ENCODE results near the gene TMEM203.

The TMEM203 gene

DNA sequence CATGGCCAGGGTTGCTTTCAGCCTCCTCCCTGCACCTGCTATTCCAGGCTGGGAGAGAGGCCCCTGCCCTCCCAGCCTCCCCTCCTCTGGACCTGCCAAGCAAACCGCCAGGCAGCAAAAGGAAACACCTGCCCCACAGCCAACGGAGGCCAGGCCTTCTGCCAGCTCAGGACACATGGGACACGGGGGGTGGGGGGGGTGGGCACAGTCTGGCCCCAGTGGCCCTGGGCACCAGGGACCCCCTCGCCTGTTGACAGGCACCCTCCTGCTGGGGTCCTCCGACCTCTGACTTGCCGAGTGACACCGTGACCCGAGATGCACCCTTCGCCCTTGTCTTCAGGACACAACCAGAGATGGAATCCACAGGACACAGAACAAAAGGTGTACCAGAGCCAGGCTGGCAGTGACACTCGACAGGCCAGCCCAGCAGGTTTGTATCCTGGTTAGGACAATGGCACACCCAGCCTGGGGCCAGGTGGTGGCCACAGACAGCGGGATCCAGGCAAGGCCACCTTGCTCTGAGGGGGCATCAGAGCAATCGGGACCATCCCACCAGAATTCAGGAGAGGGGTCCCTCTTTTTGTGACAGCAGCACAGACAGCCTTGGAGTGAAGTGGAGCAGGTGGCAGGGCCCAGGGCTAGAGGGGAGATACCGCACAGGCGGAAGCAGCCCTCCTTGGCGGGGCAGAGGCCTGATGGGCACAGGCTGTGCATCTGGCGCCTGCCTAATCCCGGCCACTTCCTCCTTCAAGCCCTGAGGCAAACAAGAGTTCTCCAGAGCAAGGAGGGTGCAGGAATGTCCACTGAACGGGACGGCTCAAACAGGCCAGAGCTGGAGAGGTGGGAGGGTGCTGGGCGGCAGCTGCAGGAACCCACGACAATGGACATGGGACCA lies 32.3 kb downstream of the TMEM203 start:
- H3K4me3 ChIP-seq (ENCODE audit: low read length): no peak overlapping the region
- TF ChIP-seq ZNF274 (IDR thresholded peaks at IDR 0.05; ENCODE audit: low read depth, low read length): no peak

DNA sequence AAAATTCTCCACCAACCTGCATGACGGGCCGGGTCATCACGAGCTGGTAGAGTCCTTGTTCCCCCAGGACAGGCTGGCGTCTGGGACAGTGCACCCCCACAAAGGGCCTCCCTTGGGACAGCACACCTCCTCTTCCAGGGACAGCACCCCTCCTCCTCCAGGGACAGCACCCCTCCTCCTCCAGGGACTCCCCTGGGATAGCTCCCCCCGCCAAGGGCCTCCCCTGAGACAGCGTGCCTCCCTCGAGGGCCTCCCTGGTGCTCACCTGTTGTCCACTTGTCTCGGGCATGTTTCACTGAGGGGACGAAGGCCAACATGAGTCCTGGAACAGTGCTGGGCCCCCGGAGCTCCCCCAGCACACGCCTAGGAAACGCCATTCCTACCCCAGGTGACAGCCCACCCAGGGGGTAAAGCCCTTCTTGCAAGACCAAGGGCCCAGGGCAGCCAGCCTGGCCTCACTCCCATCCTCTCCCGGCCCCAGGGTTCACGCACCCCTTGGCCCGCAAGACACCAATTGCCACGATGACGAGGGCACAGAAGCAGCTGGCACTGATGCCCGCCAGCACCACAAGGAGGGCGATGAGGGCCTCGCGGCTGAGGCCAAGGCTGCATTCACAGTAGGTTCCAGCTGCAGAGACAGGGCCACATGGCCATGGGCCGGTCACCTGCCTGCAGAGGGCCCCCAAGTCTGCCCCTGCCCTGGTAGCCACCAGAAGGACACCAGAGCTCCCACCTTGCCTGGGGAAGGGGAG lies 34.1 kb downstream of the TMEM203 start:
- TF ChIP-seq ZNF274 (IDR thresholded peaks at IDR 0.05; ENCODE audit: low read depth, low read length): no peak
- no peak overlapping the region for H3K4me3 ChIP-seq (ENCODE audit: low read length)

DNA sequence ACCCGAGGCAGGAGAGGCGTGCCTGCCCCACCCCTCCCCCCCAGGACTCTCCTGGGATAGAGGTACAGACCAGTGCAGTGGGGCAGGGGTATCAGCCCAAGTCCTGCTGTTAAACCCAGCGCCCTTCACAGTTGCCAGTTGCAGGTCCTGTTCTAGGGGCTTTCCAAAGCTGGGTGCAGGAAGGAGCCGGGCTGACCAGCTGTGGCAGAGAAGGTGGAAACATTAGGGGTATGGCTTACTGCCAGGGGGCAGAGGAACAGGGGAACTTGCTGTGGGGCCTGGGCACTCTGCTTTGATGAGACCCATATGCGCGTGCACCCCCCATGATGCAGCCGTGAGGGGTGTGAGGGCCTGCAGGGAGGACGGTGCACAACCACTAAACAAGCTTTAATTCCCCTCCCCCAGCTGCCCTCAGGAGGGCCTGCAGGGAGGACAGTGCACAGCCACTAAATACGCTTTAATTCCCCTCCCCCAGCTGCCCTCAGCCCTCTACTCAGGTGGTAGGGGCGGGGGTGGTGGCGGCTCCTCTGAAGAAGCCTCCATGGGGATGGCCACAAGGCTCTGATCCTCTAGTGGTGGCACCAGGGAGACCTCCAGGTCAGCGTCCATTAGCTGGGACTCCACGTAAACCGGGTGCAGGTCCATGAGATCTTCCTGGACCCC lies 34.8 kb downstream of the TMEM203 start:
- H3K4me3 ChIP-seq (ENCODE audit: low read length): no peak overlapping the region
- TF ChIP-seq ZNF274 (IDR thresholded peaks at IDR 0.05; ENCODE audit: low read depth, low read length): no peak

DNA sequence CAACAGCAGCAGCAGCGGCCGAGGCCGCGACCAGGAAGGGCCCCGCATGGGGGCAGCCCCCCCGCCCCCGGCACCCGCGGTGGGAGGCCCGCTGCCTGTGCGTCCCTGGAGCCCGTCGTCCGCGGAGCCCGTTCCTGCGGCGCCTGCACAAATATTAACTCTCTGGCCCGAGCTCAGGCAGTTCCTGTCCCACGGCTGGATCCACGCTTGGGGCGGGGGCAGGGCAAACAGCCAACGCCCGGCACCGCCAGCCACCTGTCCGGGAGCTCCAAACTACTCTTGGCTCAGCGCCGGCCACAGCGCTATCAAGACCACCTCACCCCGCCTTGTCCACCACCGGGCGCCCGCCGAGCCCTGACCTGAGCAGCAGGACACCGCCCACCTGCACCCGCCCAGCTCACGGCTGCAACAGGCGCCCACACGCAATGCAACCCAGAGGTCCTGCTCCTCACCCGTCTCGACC lies 35.5 kb downstream of the TMEM203 start, which contains the start of gene LRRC26:
TSS of gene LRRC26 (minus strand) at position 156 of the 463 bp plus-strand sequence. CDS start at position 48, 108 bp downstream.
- H3K4me3 ChIP-seq (ENCODE audit: low read length): peak within 1 kb of the TSS; percentile 49; the same call in 1 of the 2 replicates
- TF ChIP-seq ZNF274 (IDR thresholded peaks at IDR 0.05; ENCODE audit: low read depth, low read length): no peak

DNA sequence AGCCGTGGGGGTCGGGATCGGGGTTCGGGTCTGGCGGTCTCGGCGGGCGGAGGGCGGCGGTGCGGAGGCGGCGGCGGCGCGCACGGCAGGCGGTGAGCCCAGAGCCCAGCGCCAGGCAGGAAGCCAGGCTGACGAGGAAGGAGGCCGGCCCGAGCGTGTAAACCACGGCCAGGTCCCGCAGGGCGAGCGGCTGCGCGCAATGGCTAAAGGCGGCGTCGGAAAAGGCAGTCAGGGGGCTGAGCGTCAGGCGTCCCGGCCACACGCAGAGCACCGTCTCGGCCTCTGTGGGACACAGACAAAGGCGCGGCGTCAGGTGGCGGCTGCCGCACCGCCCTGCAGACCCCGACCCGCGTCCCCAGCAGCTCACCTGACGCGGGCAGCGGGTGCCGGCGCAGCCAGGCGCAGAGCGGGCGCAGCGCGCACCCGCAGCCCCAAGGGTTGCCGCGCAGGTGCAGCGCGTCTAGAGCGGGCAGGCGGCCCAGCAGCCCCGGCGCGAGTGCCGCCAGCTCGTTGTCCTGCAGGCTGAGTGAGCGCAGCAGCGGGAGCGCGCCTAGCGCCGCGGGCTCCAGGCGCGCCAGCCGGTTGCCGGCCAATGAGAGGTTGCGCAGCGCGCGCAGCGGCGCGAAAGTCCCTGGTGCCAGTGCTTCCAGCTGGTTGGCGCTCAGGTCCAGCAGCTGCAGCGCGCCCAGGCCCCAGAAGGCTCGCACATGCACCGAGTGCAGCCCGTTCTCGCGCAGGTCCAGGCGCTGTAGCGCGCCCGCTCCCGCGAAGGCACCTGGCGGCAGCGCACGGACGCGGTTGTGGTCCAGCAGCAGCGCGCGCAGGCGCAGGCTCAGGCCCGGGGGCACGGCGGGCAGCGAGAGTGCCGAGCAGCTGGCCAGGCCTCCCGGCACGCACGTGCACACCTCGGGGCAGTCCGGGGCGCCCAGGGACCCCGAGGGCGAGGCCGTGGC lies 36.3 kb downstream of the TMEM203 start:
- H3K4me3 ChIP-seq (ENCODE audit: low read length): peak overlapping the region; percentile 49; the same call in 1 of the 2 replicates
- TF ChIP-seq ZNF274 (IDR thresholded peaks at IDR 0.05; ENCODE audit: low read depth, low read length): no peak

DNA sequence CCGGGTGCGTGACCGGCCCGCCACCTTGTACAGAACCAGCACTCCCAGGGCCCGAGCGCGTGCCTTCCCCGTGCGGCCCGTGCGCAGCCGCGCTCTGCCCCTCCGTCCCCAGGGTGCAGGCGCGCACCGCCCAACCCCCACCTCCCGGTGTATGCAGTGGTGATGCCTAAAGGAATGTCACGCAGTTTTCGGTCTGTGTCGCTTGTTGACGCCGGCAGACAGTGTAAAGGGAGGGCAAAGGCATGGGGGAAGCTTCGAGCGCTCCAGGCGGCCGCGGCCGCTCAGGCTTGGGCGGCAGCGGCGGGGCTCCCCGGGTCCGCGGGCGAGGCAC lies 36.9 kb downstream of the TMEM203 start:
- H3K4me3 ChIP-seq (ENCODE audit: low read length): peak overlapping the region; percentile 49; the same call in 1 of the 2 replicates
- TF ChIP-seq ZNF274 (IDR thresholded peaks at IDR 0.05; ENCODE audit: low read depth, low read length): no peak

DNA sequence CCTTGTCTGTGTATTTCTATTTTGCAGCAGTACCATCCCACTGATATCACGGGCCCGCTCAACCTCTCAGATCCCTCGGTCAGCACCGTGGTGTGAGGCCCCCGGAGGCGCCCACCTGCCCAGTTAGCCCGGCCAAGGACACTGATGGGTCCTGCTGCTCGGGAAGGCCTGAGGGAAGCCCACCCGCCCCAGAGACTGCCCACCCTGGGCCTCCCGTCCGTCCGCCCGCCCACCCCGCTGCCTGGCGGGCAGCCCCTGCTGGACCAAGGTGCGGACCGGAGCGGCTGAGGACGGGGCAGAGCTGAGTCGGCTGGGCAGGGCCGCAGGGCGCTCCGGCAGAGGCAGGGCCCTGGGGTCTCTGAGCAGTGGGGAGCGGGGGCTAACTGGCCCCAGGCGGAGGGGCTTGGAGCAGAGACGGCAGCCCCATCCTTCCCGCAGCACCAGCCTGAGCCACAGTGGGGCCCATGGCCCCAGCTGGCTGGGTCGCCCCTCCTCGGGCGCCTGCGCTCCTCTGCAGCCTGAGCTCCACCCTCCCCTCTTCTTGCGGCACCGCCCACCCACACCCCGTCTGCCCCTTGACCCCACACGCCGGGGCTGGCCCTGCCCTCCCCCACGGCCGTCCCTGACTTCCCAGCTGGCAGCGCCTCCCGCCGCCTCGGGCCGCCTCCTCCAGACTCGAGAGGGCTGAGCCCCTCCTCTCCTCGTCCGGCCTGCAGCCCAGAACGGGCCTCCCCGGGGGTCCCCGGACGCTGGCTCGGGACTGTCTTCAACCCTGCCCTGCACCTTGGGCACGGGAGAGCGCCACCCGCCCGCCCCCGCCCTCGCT lies 37.5 kb downstream of the TMEM203 start:
- no peak overlapping the region; the same call in 1 of the 2 replicates for H3K4me3 ChIP-seq (ENCODE audit: low read length)
- TF ChIP-seq ZNF274 (IDR thresholded peaks at IDR 0.05; ENCODE audit: low read depth, low read length): no peak

DNA sequence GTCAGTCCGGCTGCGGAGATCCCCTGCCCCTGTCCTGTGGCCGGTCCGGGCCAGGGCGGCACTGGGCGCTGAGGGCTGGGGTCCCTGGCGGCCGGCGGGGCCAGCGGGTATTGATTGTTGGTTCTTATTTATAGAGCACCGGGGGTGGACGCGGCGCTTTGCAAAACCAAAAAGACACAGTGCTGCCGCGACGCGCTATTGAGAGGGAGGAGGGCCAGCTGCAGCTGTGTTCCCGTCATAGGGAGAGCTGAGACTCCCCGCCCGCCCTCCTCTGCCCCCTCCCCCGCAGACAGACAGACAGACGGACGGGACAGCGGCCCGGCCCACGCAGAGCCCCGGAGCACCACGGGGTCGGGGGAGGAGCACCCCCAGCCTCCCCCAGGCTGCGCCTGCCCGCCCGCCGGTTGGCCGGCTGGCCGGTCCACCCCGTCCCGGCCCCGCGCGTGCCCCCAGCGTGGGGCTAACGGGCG lies 38.1 kb downstream of the TMEM203 start:
- no peak overlapping the region for H3K4me3 ChIP-seq (ENCODE audit: low read length)
- TF ChIP-seq ZNF274 (IDR thresholded peaks at IDR 0.05; ENCODE audit: low read depth, low read length): no peak

DNA sequence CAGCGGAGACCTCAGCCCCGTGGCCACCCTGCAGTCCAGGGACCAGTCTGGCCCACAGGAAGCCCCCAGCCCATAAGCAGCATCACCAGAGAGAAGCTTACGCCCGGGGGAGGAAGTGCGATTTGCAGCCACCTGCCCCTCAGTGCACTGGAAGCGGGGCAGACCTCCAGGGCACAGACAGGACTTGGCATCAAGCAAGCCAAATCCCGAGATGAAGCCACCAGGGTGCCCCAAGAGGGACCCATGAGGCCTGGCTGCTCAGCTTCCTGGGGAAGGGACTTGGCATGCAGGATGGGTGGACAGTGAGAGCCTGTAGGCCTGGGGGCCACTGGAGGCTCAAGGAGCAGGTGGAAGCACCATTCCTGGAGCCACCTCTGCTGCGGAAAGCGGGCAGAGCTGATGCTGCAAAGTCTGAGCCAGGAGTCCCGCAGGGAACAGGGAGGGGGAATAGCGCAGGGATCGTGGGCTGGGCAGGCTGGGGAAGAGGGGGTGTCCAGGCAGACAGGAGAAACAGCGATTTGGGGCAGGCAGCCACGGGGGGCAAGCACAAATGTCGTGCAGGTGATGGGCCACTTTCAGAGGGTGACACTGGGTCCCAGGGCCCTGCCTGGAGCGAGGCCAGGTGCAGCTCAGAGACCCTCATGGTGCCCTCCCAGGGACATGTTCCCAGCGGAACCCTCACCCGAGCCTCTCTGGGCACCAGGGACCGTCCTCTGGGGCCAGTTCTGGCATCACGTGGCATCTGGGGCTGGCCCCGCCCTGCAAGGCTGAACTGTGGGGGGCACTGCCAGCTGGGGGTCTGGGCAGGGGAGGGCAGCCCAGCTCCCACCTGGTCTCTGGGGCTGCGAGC lies 38.8 kb downstream of the TMEM203 start:
- no peak for TF ChIP-seq ZNF274 (IDR thresholded peaks at IDR 0.05; ENCODE audit: low read depth, low read length)
- H3K4me3 ChIP-seq (ENCODE audit: low read length): no peak overlapping the region

DNA sequence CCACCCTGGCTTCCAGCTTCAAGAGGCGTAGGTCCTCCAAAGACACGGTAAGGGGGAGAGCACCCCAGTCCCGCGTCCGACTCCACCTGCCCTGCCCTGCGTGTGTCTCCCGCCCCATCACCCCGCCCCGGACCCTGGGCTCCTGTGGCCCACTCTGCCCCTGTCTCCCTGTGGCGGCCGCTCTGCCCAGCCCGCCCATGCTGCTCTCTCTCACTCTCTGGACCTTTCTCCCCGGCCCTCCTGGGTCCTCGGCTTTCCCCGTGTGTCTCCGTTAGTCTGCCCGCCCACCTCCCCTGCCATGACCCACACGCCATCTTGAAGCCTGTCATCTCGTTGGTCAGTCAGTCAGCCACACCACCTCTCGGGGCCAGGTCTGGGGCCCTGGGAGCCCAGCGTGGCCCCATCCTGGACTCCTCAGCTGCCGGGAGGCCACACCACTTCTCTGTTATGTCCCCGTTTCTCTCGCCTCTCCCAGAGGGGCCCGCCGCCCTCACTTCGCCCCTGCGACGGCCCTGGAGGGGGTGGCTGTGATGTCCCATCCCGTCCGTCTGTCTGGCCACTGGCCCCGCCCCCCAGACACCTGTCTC lies 40.1 kb downstream of the TMEM203 start:
- no peak overlapping the region for H3K4me3 ChIP-seq (ENCODE audit: low read length)
- no peak for TF ChIP-seq ZNF274 (IDR thresholded peaks at IDR 0.05; ENCODE audit: low read depth, low read length)

Measured in GM08714 (cell line).